Uterus (tissue), 4 donors: Measurements from ENCODE around the gene RNF186. TPM values are rescaled to one million over a fixed set of nuclear protein-coding genes. Genes with fewer than 3 reads are reported as not detected.

ENCODE experiments used
- DNase-seq, 2 donors: peaks; one replicate each; pipeline ENCODE4 v3.0.0-alpha.2; 2019 to 2020
- H3K27ac ChIP-seq, 2 donors: fragments of 200-600 bp; sonication (generic); 1 replicate in 1 of 2; 2 replicates in 1 of 2; pipeline ENCODE4 v1.5.1; 2016 to 2018
- H3K27me3 ChIP-seq, 2 donors: fragments of 200-600 bp; sonication (generic); one replicate each; pipeline ENCODE4 v1.5.1; 2018 to 2019; ENCODE audit warnings: control low read depth in 1 of 2
- H3K36me3 ChIP-seq, 2 donors: fragments of 200-600 bp; sonication (generic); one replicate each; pipeline ENCODE4 v1.5.1; 2019; ENCODE audit warnings: control low read depth in 1 of 2
- H3K4me1 ChIP-seq, 2 donors: fragments of 200-600 bp; sonication (generic); one replicate each; pipeline ENCODE4 v1.5.1; 2018 to 2019; ENCODE audit warnings: control low read depth in 1 of 2
- H3K4me3 ChIP-seq, 2 donors: fragments of 200-600 bp; sonication (generic); 1 replicate in 1 of 2; 2 replicates in 1 of 2; pipeline ENCODE4 v1.5.1; 2018 to 2019; ENCODE audit warnings: mild to moderate bottlenecking in 1 of 2
- H3K9me3 ChIP-seq, 2 donors: fragments of 200-600 bp; sonication (generic); one replicate each; pipeline ENCODE4 v1.5.1; 2019; ENCODE audit warnings: control low read depth in 1 of 2
- CTCF ChIP-seq, 4 experiments: fragments of 200-600 bp in 2 of 4; fragments of 450-650 bp in 2 of 4; sonication (generic) in 2 of 4; IDR thresholded peaks; one replicate each; pipeline ENCODE4 v1.5.1; 2016 to 2019; ENCODE audit warnings: antibody characterized with exemption in 4 of 4, mild to moderate bottlenecking in 2 of 4, moderate library complexity in 1 of 4
- POLR2A ChIP-seq, 2 donors: fragments of 450-650 bp; IDR thresholded peaks; one replicate each; pipeline ENCODE4 v1.6.1; 2016; ENCODE audit warnings: antibody characterized with exemption in 2 of 2, mild to moderate bottlenecking in 1 of 2, moderate library complexity in 1 of 2
- intact Hi-C: fragments of 100-400 bp; cut with DNase I; formaldehyde crosslinking; loops from one replicate; pipeline ENCODE4 v1.15.1; 2023; ENCODE audit warnings: low total_unique reads
- total RNA-seq, 4 donors: library from RNA; depleted of rRNA in 3 of 4; stranded (reverse); fragments of >200 nt in 3 of 4; gene quantifications; one replicate each; pipeline versions ENCODE4 v1.1.0 to v1.2.4, GENCODE V29; 2014 to 2023
- donor health status: DM: yes; HTN: yes; CAD: no.

Gene RNF186
- total RNA-seq, result under 1 TPM in 1 of 4 donors, not detected in 3; 0.29 TPM

GRCh38 chr1:19814681-19815503 lies at the start of gene RNF186:
Gene RNF186, minus strand, starts transcription at chr1:19815283. Its CDS starts 182 bp downstream, at chr1:19815101.
- no peaks in the 10 kb centered on the region for H3K9me3 ChIP-seq
- no peak within 1 kb of the TSS for H3K27ac ChIP-seq
- no peak for DNase-seq
- intact Hi-C loops, result no loop called here
- TF ChIP-seq POLR2A (IDR thresholded peaks at IDR 0.05) (no peak), CTCF (IDR thresholded peaks at IDR 0.05) (no peak)
- no peak within 1 kb of the TSS for H3K4me3 ChIP-seq
- H3K36me3 ChIP-seq, result no peaks in the 10 kb centered on the region
- H3K27me3 ChIP-seq, result no peaks in the 10 kb centered on the region
- no peaks in the 10 kb centered on the region for H3K4me1 ChIP-seq

- Histone ChIP-seq H3K4me1 (no peaks in the 10 kb centered on the region), H3K9me3 (no peaks in the 10 kb centered on the region), H3K27me3 (no peaks in the 10 kb centered on the region), H3K27ac (peak overlapping the region; percentile 75 to 92), H3K36me3 (no peaks in the 10 kb centered on the region), H3K4me3 (no peak overlapping the region)
- intact Hi-C loops, result no loop called here
- TF ChIP-seq POLR2A (IDR thresholded peaks at IDR 0.05) (no peak), CTCF (IDR thresholded peaks at IDR 0.05) (no peak)
- DNase-seq, result no peak
Observed at GRCh38 chr1:19864570-19865160, 49.6 kb upstream of the RNF186 start.

GRCh38 chr1:19862944-19863343 lies 47.9 kb upstream of the RNF186 start:
- no peaks in the 10 kb centered on the region for H3K9me3 ChIP-seq
- H3K4me3 ChIP-seq, result no peak overlapping the region
- TF ChIP-seq CTCF (IDR thresholded peaks at IDR 0.05), result no peak
- TF ChIP-seq POLR2A (IDR thresholded peaks at IDR 0.05), result no peak
- no peaks in the 10 kb centered on the region for H3K36me3 ChIP-seq
- H3K27me3 ChIP-seq, result no peaks in the 10 kb centered on the region
- H3K27ac ChIP-seq, result peak overlapping the region; percentile 75 to 92
- intact Hi-C loops, result no loop called here
- DNase-seq, result no peak
- H3K4me1 ChIP-seq, result no peaks in the 10 kb centered on the region

- intact Hi-C loops, result no loop called here
- no peaks in the 10 kb centered on the region for H3K27me3 ChIP-seq
- H3K9me3 ChIP-seq, result no peaks in the 10 kb centered on the region
Observed at GRCh38 chr1:19861842-19862530, 46.9 kb upstream of the RNF186 start.

More at GRCh38 chr1:19861842-19862530, 46.9 kb upstream of the RNF186 start:
- Histone ChIP-seq H3K27ac (peak overlapping the region; percentile 75 to 92), H3K4me1 (no peaks in the 10 kb centered on the region), H3K4me3 (no peak overlapping the region), H3K36me3 (no peaks in the 10 kb centered on the region)
- TF ChIP-seq CTCF (IDR thresholded peaks at IDR 0.05) (no peak), POLR2A (IDR thresholded peaks at IDR 0.05) (no peak)
- no peak for DNase-seq
